C4-2B (cell line): ENCODE results near the gene RHEBL1.

Experiments used
- CTCF ChIP-seq: fragments of 450-650 bp; conservative IDR thresholded peaks from 2 replicates; pipeline ENCODE4 v1.5.1; 2017; ENCODE audit warnings: mild to moderate bottlenecking
- ZFX ChIP-seq: fragments of 450-650 bp; IDR thresholded peaks from 2 replicates; pipeline ENCODE4 v1.6.1; 2017

- TF ChIP-seq CTCF = no peak
- TF ChIP-seq ZFX = no peak
Observed at GRCh38 chr12:49049566-49050224, 20.1 kb downstream of the RHEBL1 start.
